Upper lobe of left lung (tissue), 4 donors: ENCODE measurements around the gene AOX1.

Experiments used
- CTCF ChIP-seq, 6 experiments: fragments of 450-650 bp in 4 of 6; fragments of 200-600 bp in 2 of 6; sonication (generic) in 2 of 6; IDR thresholded peaks; one replicate each; pipeline ENCODE4 v1.5.1; 2016 to 2019; ENCODE audit warnings: antibody characterized with exemption in 6 of 6
- EP300 ChIP-seq, 4 donors: sonication (generic); formaldehyde crosslinking; IDR thresholded peaks; one replicate each; pipeline ENCODE4 v1.5.1; 2017; ENCODE audit warnings: antibody characterized with exemption in 4 of 4, control low read depth in 2 of 4
- POLR2A ChIP-seq, 4 donors: fragments of 450-650 bp; IDR thresholded peaks; one replicate each; pipeline ENCODE4 v1.5.1; 2016 to 2017; ENCODE audit warnings: antibody characterized with exemption in 4 of 4, mild to moderate bottlenecking in 2 of 4
- POLR2AphosphoS5 ChIP-seq, 2 donors: sonication (generic); formaldehyde crosslinking; IDR thresholded peaks; one replicate each; pipeline ENCODE4 v1.5.1; 2017; ENCODE audit warnings: antibody characterized with exemption in 2 of 2

DNA sequence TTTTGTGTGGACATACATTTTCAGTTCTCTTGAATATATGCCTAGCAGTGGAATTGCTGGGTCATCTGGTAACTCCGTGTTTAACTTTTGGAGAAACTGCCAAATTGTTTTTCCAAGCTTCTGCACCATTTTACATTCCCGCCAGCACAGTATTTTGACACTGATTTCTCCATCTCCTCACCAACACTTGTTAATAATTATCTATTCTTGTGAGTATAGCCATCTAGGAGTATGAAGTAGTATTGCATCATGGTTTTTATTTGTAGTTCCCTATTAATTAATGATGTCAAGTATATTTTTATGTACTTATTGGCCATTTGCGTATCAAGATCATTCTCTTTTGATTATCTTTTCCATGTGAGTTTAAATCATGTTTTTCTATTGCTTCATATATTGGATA, 17.9 kb upstream of the AOX1 start:
- no peak for TF ChIP-seq CTCF (IDR thresholded peaks at IDR 0.05)
- no peak for TF ChIP-seq POLR2A (IDR thresholded peaks at IDR 0.05)
- TF ChIP-seq POLR2AphosphoS5 (IDR thresholded peaks at IDR 0.05) = no peak
- TF ChIP-seq EP300 (IDR thresholded peaks at IDR 0.05) = no peak
